Measurements from ENCODE around the gene UGT1A3. TPM values are rescaled to one million over a fixed set of nuclear protein-coding genes. Genes with fewer than 3 reads are reported as not detected.

The UGT1A3 gene
- total RNA-seq, 1 donor from 2014 or later, result not detected

DNA sequence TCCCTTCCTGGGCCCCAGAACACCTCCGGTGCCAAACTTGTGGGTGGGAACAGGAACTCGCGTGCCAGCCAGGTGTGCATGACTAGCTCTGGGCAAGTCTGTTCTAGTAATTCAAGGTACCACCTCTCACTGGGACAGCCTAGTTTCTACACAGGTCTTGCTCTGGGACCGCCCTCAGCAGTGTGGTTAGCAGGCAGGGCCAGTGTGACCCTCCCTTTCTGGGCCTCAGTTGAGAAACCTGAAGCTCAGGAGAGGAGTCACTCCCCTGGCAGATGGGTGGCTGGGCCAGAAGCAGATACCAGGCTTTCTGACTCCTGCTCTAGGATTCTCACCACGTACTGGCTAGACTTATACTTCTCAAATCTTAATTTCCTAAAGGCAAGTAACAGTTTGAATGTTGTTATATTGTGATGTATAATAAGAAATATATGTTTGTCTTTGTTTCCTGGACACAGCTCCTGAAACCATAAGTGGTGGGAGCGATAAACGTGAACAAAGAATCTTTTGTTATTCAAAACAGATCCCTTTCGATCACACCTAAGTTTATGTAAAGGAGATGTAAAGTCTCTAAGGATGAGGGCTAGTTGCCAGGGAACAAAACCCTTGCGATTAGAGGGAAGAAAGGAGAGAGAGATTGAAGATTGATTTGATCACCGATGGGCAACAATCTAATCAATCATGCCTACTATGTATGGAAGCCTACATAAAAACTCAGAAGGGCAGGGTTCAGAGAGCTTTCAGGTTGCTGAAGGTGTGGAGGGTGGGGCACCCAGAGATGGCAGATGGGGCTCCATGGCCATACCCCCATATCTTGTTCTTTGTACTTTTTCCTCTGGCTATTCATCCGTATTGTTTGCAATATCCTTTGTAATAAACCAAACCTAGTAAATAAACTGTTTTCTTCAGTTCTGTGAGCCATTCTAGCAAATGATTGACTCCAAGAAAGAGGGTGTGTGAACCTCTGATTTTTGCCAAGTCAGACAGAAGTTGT lies 37.1 kb upstream of the UGT1A3 start:
- DNase-seq (ENCODE audit: low spot score), result no peak
- no peaks in the 10 kb centered on the region for H3K36me3 Mint-ChIP-seq (ENCODE audit: low read depth, unreplicated experiment)
- H3K9me3 Mint-ChIP-seq (ENCODE audit: unreplicated experiment), result no peaks in the 10 kb centered on the region
- no peak for TF ChIP-seq CTCF (IDR thresholded peaks at IDR 0.05; ENCODE audit: unreplicated experiment)
- H3K4me1 Mint-ChIP-seq (ENCODE audit: unreplicated experiment), result peaks cover 3% of the 10 kb centered on the region
- no peak overlapping the region for H3K27ac Mint-ChIP-seq (ENCODE audit: unreplicated experiment)
- no peaks in the 10 kb centered on the region for H3K27me3 Mint-ChIP-seq (ENCODE audit: unreplicated experiment)
- no peak overlapping the region for H3K4me3 Mint-ChIP-seq (ENCODE audit: unreplicated experiment)

DNA sequence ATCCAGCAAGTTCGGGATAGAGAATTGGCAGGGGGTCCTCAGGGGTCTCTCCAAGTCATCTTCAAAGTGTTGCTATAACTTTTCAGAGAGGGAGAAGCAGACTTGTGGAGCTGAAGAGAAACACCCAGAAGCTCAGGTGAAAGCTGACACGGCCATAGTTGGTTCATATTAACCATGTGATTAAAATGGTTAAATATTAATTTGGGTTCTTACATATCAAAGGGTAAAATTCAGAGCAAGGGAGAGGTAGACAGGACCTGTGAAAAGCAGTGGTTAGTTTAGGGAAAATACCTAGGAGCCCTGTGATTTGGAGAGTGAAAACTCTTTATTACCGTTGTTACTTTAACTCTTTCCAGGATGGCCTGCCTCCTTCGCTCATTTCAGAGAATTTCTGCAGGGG lies 36.2 kb upstream of the UGT1A3 start, which contains the start of gene UGT1A6:
UGT1A6 (plus strand) TSS at position 243 of the 400 bp plus-strand sequence; CDS start at position 358, 115 bp downstream.
- Mint-ChIP-seq H3K4me1 (ENCODE audit: unreplicated experiment) (peaks cover 3% of the 10 kb centered on the region), H3K4me3 (ENCODE audit: unreplicated experiment) (no peak within 1 kb of the TSS), H3K36me3 (ENCODE audit: low read depth, unreplicated experiment) (no peaks in the 10 kb centered on the region), H3K9me3 (ENCODE audit: unreplicated experiment) (no peaks in the 10 kb centered on the region), H3K27me3 (ENCODE audit: unreplicated experiment) (no peaks in the 10 kb centered on the region), H3K27ac (ENCODE audit: unreplicated experiment) (no peak within 1 kb of the TSS)
- no peak for TF ChIP-seq CTCF (IDR thresholded peaks at IDR 0.05; ENCODE audit: unreplicated experiment)
- DNase-seq (ENCODE audit: low spot score), result no peak

DNA sequence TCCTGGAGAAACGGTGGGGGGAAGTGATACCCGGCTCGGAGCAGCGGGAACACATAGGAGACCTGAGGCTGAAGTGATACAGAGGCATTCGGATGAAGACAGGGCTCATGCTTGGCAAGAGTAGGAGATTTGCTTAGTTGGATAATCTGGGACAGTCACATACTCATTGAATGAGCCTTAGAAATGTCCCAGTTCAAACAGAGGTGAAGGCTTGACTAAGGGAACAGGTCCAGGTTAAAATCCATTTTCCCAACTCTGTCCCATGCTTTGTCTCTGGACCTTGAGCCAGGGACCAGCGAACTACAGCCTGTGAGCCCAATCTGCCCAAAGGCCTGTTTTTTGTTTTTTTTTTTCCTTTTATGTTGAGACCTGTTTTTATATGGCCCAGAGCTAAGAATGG lies 34.9 kb upstream of the UGT1A3 start:
- Mint-ChIP-seq H3K27me3 (ENCODE audit: unreplicated experiment) (no peaks in the 10 kb centered on the region), H3K9me3 (ENCODE audit: unreplicated experiment) (no peaks in the 10 kb centered on the region), H3K27ac (ENCODE audit: unreplicated experiment) (no peak overlapping the region), H3K4me1 (ENCODE audit: unreplicated experiment) (peaks cover 3% of the 10 kb centered on the region), H3K36me3 (ENCODE audit: low read depth, unreplicated experiment) (no peaks in the 10 kb centered on the region), H3K4me3 (ENCODE audit: unreplicated experiment) (no peak overlapping the region)
- no peak for DNase-seq (ENCODE audit: low spot score)
- no peak for TF ChIP-seq CTCF (IDR thresholded peaks at IDR 0.05; ENCODE audit: unreplicated experiment)

DNA sequence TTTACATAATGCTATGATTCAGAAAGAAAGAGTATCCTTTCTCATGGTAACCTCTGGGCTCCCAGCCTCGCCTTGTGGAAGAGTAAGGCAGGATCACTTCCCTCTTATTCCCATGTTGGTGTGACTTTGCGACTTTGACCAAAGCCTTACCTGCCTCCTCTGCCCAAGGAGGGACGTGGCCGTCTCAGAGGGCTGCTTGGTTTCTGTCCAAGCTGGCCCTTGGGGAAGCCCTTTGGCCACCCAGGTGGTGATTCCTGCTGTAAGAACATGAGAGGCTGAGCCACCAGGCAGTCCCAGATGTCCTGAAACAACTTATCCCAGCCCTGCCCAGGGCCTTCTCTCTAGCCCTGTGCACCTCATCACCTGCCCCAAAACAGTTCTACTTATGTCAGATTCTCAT lies 30.1 kb upstream of the UGT1A3 start:
- no peak for DNase-seq (ENCODE audit: low spot score)
- H3K36me3 Mint-ChIP-seq (ENCODE audit: low read depth, unreplicated experiment), result no peaks in the 10 kb centered on the region
- H3K9me3 Mint-ChIP-seq (ENCODE audit: unreplicated experiment), result no peaks in the 10 kb centered on the region
- no peak overlapping the region for H3K27ac Mint-ChIP-seq (ENCODE audit: unreplicated experiment)
- H3K4me1 Mint-ChIP-seq (ENCODE audit: unreplicated experiment), result peaks cover 4% of the 10 kb centered on the region
- H3K27me3 Mint-ChIP-seq (ENCODE audit: unreplicated experiment), result no peaks in the 10 kb centered on the region
- H3K4me3 Mint-ChIP-seq (ENCODE audit: unreplicated experiment), result no peak overlapping the region
- TF ChIP-seq CTCF (IDR thresholded peaks at IDR 0.05; ENCODE audit: unreplicated experiment), result no peak

- Mint-ChIP-seq H3K36me3 (ENCODE audit: low read depth, unreplicated experiment) (no peaks in the 10 kb centered on the region), H3K9me3 (ENCODE audit: unreplicated experiment) (no peaks in the 10 kb centered on the region), H3K4me3 (ENCODE audit: unreplicated experiment) (no peak overlapping the region), H3K27me3 (ENCODE audit: unreplicated experiment) (no peaks in the 10 kb centered on the region), H3K27ac (ENCODE audit: unreplicated experiment) (no peak overlapping the region), H3K4me1 (ENCODE audit: unreplicated experiment) (peaks cover 4% of the 10 kb centered on the region)
- DNase-seq (ENCODE audit: low spot score), result no peak
- TF ChIP-seq CTCF (IDR thresholded peaks at IDR 0.05; ENCODE audit: unreplicated experiment), result no peak
Observed at GRCh38 chr2:233699424-233700027, 29.3 kb upstream of the UGT1A3 start.

Data from endothelial cell (in vitro differentiated cells).